NCI-H1092 (cell line): Measurements from ENCODE around the gene ANK2.

Experiments
- DNase-seq: peaks from one replicate; lab custom pipeline; 2025; lab: John Stamatoyannopoulos, UW

Gene ANK2

GRCh38 chr4:113289766-113290165, 240.3 kb downstream of the ANK2 start:
- DNase-seq = no peak

- no peak for DNase-seq
These were observed 241.2 kb downstream of the ANK2 start for GRCh38 chr4:113290666-113291065.

DNA sequence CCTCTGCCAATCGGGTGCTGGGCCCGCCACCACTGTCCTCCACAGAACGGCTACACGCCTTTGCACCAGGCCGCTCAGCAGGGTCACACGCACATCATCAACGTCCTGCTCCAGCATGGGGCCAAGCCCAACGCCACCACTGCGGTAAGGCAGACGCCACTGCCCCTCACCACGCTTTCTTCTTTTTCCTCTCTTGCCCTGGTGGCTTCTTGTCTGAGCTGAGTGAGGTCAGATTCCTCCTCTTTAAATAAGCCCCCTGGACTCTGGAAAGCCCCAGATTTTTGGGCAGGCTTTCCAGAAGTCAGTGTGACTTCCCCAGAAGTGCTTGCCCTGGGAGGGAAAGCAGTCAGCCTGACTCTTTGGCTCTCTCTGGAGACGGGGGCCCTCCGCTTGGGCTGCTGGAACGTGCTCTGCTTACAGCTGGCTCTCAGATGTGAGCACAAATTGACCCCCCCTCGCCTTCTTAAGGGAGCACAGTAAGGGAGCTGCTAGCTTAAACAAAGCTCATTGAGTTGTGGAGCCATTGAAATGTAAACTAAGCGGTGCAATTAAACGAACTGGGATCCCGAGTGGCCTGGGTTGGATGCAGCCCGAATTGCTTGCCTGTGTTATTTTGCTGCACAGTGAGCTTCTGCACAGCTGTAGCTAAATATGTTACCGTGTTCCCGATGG, 243.1 kb downstream of the ANK2 start:
- DNase-seq = no peak

- DNase-seq = no peak
These were observed 243.6 kb downstream of the ANK2 start for GRCh38 chr4:113293043-113293560.

DNA sequence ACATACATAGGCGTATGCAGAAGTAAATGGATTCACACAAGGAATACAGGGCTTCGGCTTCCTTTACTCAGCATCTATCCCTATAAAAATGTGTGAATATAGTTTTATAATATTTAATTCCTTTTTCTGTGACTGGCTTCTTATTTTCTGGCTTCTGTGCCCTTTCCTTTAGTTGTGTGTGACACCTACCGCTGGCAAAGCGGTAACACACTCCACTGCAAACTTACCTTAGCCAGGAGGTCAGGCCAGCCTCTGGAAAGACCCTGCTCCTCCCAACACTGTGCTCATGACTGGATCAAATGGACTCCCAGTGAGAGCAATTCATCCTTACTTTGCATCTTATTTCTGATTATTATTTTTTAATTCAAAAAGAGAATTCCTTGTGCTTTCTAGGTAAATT, 244.2 kb downstream of the ANK2 start:
- DNase-seq = no peak

DNA sequence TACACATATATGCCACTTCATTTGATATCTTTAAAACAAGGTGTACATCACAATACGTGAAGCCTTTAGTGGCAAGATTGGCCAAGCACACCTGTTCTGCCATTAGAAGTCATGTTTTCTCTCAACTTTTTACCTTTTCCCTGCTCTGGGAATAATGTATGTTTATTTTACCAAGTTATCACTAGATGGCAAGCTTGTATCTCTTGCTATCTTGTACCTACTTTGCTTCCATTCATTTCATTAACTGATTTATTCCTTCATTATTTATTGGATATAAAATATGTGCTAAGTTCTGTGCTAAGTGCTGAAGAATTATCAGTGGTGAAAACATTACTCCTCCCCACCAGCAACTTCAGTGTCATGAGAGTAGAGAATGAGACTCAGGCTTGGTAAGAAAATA, 245.5 kb downstream of the ANK2 start:
- no peak for DNase-seq

GRCh38 chr4:113300471-113300928, 251.0 kb downstream of the ANK2 start:
- DNase-seq = no peak

GRCh38 chr4:113302051-113302450, 252.6 kb downstream of the ANK2 start:
- no peak for DNase-seq

DNA sequence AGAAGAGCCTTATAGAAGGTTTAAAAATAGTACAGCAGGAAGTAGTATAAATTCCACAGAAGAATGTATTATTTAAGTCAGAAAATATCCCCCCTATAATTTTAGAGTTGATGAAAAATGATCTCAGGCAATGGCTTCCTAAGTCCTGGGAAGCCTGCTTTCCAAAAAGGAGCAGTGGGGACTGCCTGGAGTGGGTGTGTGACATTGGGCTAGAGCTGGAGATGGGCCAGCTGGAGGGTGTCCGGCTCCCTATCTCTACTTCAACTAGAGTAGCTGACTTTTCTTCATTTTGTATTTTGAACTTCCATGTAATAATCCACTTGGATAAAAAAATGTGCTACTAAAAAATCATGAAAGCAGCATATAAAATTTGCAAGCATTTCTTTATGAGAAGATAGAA, 253.9 kb downstream of the ANK2 start:
- DNase-seq = no peak

DNA sequence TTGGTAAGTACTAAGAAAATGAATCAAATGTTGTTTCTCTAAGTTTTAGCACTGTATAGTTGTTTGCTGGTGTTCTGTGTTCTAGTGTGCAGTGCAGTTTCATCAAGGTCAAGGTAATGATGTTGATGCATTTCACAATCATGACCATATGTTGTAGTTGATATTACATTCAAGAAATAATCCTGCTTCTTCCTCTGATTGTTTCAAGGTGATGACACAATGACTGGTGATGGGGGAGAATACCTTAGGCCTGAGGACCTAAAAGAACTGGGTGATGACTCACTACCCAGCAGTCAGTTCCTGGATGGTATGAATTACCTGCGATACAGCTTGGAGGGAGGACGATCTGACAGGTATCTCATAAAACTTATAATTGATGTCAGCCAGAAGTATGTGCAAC, 261.6 kb downstream of the ANK2 start:
- no peak for DNase-seq

- DNase-seq = no peak
These were observed 263.1 kb downstream of the ANK2 start for GRCh38 chr4:113312529-113312928.

GRCh38 chr4:113314426-113314825, 265.0 kb downstream of the ANK2 start:
- DNase-seq = no peak

DNA sequence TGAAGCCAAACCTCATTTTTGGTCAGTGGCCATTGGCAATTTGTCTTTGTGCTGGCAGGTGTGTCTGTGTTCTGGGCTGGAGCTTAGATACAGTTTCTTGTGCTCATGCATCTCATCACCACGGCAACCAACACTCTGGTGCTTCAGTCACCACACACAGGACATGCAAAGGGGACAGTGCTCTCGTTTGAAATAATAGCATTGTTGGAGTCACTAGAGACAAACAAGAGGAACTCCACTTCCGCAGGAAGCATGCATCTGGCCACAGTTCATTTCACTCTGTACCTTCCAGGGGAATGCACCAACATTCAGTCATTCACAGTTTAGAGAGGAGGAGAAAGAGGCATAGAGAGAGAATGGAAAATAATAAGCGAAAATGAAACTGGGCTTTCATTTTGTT, 267.4 kb downstream of the ANK2 start:
- no peak for DNase-seq

DNA sequence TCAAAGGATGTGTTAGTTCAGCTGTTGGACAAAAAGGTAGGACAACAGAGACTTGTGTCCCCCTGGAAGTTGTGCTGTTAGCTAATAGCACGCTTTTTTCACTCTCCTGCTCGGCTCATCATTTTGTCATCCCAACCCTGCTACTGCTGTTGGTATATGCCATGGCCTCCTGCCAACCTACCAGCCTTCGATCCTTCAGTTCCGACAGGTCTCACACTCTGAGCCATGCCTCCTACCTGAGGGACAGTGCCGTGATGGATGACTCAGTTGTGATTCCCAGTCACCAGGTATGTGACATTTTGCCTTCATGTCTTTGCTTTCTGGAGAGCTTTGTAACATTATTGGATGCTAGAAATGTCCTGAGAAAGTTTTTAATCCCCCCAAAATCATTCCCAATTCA, 268.1 kb downstream of the ANK2 start:
- DNase-seq = no peak

- DNase-seq = no peak
These were observed 273.3 kb downstream of the ANK2 start for GRCh38 chr4:113322736-113323135.

- no peak for DNase-seq
These were observed 276.6 kb downstream of the ANK2 start for GRCh38 chr4:113325876-113326615.

DNA sequence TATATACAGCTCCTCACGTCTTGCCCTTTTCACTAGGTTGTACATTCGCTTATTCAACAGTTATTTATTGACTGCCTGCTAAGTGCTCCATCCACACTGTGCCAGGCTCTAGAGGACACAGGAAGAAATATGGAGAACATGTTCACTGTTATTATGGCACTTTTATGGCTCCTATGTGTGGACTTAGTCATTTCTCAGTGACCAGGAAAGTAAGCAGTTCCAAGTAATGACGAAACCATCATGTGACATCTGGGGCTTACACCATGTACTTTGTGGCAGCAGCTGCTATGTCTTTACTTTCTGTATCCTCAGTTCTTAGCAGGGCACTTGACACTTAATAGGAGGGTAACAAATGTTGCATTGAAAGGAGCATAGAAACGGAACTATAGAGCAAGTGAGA, 278.0 kb downstream of the ANK2 start:
- DNase-seq = no peak

GRCh38 chr4:113328514-113328913, 279.1 kb downstream of the ANK2 start:
- no peak for DNase-seq

DNA sequence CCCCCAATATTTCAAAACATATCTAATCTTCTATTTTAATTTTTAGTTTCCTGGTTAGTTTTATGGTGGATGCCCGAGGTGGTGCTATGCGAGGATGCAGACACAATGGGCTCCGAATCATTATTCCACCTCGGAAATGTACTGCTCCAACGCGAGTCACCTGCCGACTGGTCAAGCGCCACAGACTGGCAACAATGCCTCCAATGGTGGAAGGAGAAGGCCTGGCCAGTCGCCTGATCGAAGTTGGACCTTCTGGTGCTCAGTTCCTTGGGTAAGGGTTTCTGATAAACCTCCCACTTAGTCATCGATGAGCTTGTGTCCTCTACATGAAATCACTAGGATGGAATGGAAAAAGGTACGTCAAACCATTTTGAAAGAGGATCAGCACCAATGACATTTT, 280.7 kb downstream of the ANK2 start:
- no peak for DNase-seq

DNA sequence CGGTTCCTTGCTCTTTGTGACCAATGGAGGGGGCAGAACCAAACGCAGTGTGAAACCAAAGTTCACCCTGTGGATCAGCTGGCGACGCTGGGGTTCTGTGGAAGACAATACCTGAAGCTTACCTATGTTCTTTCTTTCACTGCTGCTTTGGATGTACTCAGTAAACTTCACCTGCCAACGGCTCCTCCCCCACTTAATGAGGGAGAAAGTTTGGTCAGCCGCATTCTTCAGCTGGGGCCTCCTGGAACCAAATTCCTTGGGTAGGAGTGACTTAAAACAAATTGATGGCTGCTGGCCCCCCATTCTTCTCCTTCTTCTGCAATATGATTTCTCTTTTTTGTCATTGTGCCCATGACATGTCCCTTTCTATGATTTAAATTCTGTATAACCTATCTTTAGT, 282.4 kb downstream of the ANK2 start:
- no peak for DNase-seq

GRCh38 chr4:113332701-113333100, 283.2 kb downstream of the ANK2 start:
- DNase-seq = no peak

GRCh38 chr4:113335746-113336145, 286.3 kb downstream of the ANK2 start:
- DNase-seq = no peak

DNA sequence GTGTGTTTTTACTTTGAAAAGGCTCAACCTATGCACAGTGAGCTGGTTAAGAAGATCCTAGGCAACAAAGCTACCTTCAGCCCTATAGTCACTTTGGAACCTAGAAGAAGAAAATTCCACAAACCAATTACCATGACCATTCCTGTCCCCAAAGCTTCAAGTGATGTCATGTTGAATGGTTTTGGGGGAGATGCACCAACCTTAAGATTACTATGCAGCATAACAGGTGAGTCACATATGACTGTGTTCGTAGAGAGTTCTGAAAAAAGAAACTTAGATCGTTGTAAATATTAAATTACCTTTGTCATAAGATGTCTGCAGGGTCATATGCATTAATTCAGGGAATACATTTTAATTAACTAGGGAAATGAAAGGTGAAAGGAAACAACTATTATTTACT, 287.1 kb downstream of the ANK2 start:
- DNase-seq = no peak

DNA sequence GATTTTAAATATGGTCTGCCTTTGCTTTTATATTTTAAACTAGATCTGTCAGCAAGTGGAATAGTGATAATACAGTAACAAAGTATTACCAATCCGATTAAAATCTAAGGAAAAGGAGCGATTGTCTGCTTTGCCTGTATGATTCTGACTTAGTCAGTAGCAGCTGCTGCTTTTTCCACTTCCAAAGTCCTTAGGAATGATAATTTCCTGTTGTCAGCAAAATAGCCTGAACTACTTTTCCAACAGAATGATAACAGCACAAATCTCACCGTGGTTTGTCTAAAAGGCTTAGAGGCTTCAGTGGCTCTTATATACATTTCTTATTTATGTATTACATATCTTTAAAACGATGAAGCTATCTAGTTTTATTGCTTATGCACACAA, 290.0 kb downstream of the ANK2 start:
- no peak for DNase-seq
